Suprapubic skin (tissue), 4 donors: ENCODE measurements around the gene C17orf78. TPM values are rescaled to one million over a fixed set of nuclear protein-coding genes. Genes with fewer than 3 reads are reported as not detected.

Experiments
- DNase-seq, 2 donors: peaks; one replicate each; pipeline ENCODE4 v3.0.0-alpha.2; 2019; ENCODE audit warnings: low spot score in 2 of 2
- H3K27ac ChIP-seq: fragments of 200-600 bp; sonication (generic); one replicate; pipeline ENCODE4 v1.5.1; 2019
- H3K27me3 ChIP-seq: fragments of 200-600 bp; sonication (generic); one replicate; pipeline ENCODE4 v1.5.1; 2019
- H3K36me3 ChIP-seq: fragments of 200-600 bp; sonication (generic); one replicate; pipeline ENCODE4 v1.5.1; 2019
- H3K4me1 ChIP-seq: fragments of 200-600 bp; sonication (generic); one replicate; pipeline ENCODE4 v1.5.1; 2019
- H3K4me3 ChIP-seq: fragments of 200-600 bp; sonication (generic); one replicate; pipeline ENCODE4 v1.5.1; 2019; ENCODE audit warnings: mild to moderate bottlenecking
- H3K9me3 ChIP-seq: fragments of 200-600 bp; sonication (generic); one replicate; pipeline ENCODE4 v1.5.1; 2019
- EP300 ChIP-seq: sonication (generic); formaldehyde crosslinking; IDR thresholded peaks from one replicate; pipeline ENCODE4 v1.6.1; 2017; ENCODE audit warnings: antibody characterized with exemption
- POLR2A ChIP-seq, 2 donors: fragments of 450-650 bp; IDR thresholded peaks; one replicate each; pipeline ENCODE4 v1.6.1; 2017; ENCODE audit warnings: antibody characterized with exemption in 2 of 2, mild to moderate bottlenecking in 2 of 2, moderate library complexity in 2 of 2
- POLR2AphosphoS5 ChIP-seq, 3 donors: sonication (generic); formaldehyde crosslinking; IDR thresholded peaks; one replicate each; pipeline ENCODE4 v1.6.1; 2017; ENCODE audit warnings: antibody characterized with exemption in 3 of 3
- WGBS: methylation state at CpG from one replicate; pipeline ENCODE4 v1.1.5; 2018; 5-methylcytosine and 5-hydroxymethylcytosine counted together
- total RNA-seq, 4 donors: library from RNA; depleted of rRNA; stranded (reverse); fragments of >200 nt; gene quantifications; one replicate each; pipeline ENCODE4 v1.1.0, GENCODE V29; 2016
- TF ChIP-seq, protein P1 (sequence below), 2 donors: fragments of 200-600 bp in 1 of 2; fragments of 450-650 bp in 1 of 2; sonication (generic) in 1 of 2; IDR thresholded peaks; one replicate each; pipeline ENCODE4 v1.5.1; 2016 to 2019; ENCODE audit warnings: antibody characterized with exemption in 2 of 2, mild to moderate bottlenecking in 1 of 2, moderate library complexity in 1 of 2

The C17orf78 gene
- total RNA-seq, 4 donors from 2014 or later = not detected

DNA sequence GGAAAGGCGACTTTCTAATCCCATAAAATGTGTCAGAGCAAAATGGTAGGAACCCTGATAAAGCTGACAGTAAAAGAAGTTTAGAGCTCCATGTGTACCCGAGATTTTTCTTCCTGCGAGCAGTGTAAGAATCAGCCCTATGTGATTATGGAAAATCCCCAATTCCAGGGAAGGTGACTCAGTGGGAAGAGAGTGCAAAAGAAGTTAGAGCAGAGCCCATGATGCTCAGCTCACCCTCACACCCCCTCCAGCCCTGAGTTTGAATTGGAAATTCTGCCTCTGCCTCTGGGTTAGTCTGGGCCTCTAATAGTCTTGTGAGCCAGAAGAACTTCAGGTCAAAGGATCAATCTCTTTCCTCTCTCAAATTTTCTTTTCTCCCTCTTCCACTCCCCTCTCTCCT, 12.5 kb downstream of the C17orf78 start:
- H3K9me3 ChIP-seq = no peaks in the 10 kb centered on the region
- DNase-seq = no peak
- WGBS = 75% methylated on average over 3 of the region's 3 CpGs
- no peaks in the 10 kb centered on the region for H3K27me3 ChIP-seq
- no peak overlapping the region for H3K27ac ChIP-seq
- TF ChIP-seq POLR2AphosphoS5 (IDR thresholded peaks at IDR 0.05) (no peak), EP300 (no peak), POLR2A (IDR thresholded peaks at IDR 0.05) (no peak)
- TF ChIP-seq, protein P1, sequence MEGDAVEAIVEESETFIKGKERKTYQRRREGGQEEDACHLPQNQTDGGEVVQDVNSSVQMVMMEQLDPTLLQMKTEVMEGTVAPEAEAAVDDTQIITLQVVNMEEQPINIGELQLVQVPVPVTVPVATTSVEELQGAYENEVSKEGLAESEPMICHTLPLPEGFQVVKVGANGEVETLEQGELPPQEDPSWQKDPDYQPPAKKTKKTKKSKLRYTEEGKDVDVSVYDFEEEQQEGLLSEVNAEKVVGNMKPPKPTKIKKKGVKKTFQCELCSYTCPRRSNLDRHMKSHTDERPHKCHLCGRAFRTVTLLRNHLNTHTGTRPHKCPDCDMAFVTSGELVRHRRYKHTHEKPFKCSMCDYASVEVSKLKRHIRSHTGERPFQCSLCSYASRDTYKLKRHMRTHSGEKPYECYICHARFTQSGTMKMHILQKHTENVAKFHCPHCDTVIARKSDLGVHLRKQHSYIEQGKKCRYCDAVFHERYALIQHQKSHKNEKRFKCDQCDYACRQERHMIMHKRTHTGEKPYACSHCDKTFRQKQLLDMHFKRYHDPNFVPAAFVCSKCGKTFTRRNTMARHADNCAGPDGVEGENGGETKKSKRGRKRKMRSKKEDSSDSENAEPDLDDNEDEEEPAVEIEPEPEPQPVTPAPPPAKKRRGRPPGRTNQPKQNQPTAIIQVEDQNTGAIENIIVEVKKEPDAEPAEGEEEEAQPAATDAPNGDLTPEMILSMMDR (IDR thresholded peaks at IDR 0.05) = no peak
- H3K4me3 ChIP-seq = no peak overlapping the region
- no peaks in the 10 kb centered on the region for H3K36me3 ChIP-seq
- peaks cover 4% of the 10 kb centered on the region for H3K4me1 ChIP-seq

DNA sequence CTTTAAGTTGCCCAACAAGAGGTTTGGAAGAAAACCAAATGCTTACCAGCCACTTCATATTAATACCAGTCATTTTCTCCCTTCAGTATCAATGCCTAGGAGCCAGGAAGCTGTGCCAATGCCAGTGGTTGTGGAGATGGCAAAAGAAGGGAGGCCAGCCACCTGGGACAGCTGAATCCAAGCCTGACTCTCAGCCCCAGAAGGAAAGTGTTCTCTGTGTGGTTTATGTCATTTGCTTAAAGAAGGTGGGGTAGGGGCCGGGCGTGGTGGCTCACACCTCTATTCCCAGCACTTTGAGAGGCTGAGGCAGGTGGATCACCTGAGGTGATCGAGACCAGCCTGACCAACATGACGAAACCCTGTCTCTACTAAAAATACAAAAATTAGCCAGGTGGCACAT, 13.4 kb downstream of the C17orf78 start:
- H3K27me3 ChIP-seq = no peaks in the 10 kb centered on the region
- DNase-seq = no peak
- H3K9me3 ChIP-seq = no peaks in the 10 kb centered on the region
- no peak overlapping the region for H3K4me3 ChIP-seq
- TF ChIP-seq POLR2AphosphoS5 (IDR thresholded peaks at IDR 0.05) = no peak
- TF ChIP-seq EP300 = no peak
- no peak for TF ChIP-seq POLR2A (IDR thresholded peaks at IDR 0.05)
- TF ChIP-seq, protein P1 (IDR thresholded peaks at IDR 0.05) = no peak
- 89% methylated on average over 4 of the region's 4 CpGs for WGBS
- H3K27ac ChIP-seq = no peak overlapping the region
- no peaks in the 10 kb centered on the region for H3K36me3 ChIP-seq
- peaks cover 4% of the 10 kb centered on the region for H3K4me1 ChIP-seq

DNA sequence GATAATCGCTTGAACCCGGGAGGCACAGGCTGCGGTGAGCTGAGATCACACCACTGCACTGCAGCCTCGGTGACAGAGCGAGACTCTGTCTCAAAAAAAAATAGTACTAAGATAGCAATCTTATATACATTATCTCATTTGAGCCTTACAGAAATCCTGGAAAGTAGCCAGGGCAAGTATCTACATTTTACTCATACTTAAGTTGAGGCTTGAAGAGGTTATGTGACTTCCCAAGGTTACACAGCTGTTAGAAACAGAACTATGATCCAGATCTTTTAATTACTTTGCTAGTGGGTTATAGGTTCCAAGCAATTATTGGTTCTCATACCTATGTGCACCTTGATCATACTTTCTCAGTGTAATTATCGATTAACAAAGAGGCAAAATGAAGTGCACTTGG, 15.4 kb downstream of the C17orf78 start:
- Histone ChIP-seq H3K27me3 (no peaks in the 10 kb centered on the region), H3K9me3 (no peaks in the 10 kb centered on the region), H3K27ac (no peak overlapping the region), H3K4me1 (peaks cover 4% of the 10 kb centered on the region), H3K36me3 (no peaks in the 10 kb centered on the region), H3K4me3 (no peak overlapping the region)
- DNase-seq = no peak
- WGBS = 67% methylated on average over 6 of the region's 6 CpGs
- no peak for TF ChIP-seq POLR2AphosphoS5 (IDR thresholded peaks at IDR 0.05)
- no peak for TF ChIP-seq POLR2A (IDR thresholded peaks at IDR 0.05)
- TF ChIP-seq, protein P1 (IDR thresholded peaks at IDR 0.05) = no peak
- no peak for TF ChIP-seq EP300

DNA sequence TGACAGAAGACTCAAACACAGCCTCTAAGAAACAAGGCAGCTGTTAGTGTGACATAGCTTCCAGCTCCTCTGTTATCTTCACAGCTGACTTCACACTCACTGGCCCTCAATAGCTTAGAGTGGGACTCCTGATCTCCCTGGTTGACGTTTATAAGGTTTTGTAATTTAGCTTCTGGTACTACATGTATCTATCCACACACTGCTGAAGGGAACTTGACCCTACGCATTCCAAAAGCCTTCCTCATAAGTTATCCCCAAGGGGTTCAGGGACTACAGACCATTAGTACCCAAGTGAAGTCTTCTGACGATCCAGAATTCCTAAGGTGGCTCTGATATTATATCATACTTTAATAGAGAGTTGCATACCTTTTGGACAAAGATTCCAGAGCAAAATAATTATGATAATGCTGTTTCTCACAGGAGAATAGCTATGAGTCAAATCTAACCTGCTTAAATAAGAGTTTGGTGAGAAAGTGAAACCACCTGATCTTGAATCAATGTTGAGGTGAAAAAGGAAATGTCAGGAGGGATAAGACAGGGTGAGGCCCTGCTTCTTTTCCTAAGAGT, 16.3 kb downstream of the C17orf78 start:
- no peaks in the 10 kb centered on the region for H3K36me3 ChIP-seq
- no peaks in the 10 kb centered on the region for H3K9me3 ChIP-seq
- no peak for DNase-seq
- no peak overlapping the region for H3K4me3 ChIP-seq
- H3K27me3 ChIP-seq = no peaks in the 10 kb centered on the region
- H3K27ac ChIP-seq = no peak overlapping the region
- peaks cover 4% of the 10 kb centered on the region for H3K4me1 ChIP-seq
- 67% methylated on average over 3 of the region's 3 CpGs for WGBS
- TF ChIP-seq EP300 (no peak), POLR2A (IDR thresholded peaks at IDR 0.05) (no peak), POLR2AphosphoS5 (IDR thresholded peaks at IDR 0.05) (no peak)
- TF ChIP-seq, protein P1 (IDR thresholded peaks at IDR 0.05) = no peak

DNA sequence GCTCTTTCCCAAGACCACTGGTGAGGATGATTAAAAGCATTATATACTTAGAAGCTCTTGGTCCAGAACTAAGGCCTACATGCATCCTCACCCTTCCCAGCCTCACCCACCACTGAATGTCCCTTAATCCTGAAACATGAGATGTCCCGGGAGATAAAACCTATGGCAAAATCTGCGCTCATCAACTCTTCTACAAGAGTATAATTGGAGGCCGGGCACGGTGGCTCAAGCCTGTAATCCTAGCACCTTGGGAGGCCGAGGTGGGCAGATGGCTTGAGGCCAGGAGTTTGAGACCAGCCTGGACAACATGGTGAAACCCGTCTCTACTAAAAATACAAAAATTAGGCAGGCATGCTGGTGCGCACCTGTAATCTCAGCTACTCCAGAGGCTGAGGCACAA, 17.6 kb downstream of the C17orf78 start:
- Histone ChIP-seq H3K9me3 (no peaks in the 10 kb centered on the region), H3K27ac (no peak overlapping the region), H3K36me3 (no peaks in the 10 kb centered on the region), H3K27me3 (no peaks in the 10 kb centered on the region), H3K4me1 (peaks cover 4% of the 10 kb centered on the region), H3K4me3 (no peak overlapping the region)
- no peak for DNase-seq
- no peak for TF ChIP-seq POLR2A (IDR thresholded peaks at IDR 0.05)
- no peak for TF ChIP-seq EP300
- TF ChIP-seq, protein P1 (IDR thresholded peaks at IDR 0.05) = no peak
- no peak for TF ChIP-seq POLR2AphosphoS5 (IDR thresholded peaks at IDR 0.05)
- 93% methylated on average over 7 of the region's 7 CpGs for WGBS
